Measurements from ENCODE around the gene NKX2-3. TPM values are rescaled to one million over a fixed set of nuclear protein-coding genes. Genes with fewer than 3 reads are reported as not detected.

Gene NKX2-3
- not detected for total RNA-seq

- ATAC-seq (ENCODE audit: low read depth) (peak; percentile 40), DNase-seq (no peak)
- peaks cover 3% of the 10 kb centered on the region for H3K36me3 Mint-ChIP-seq
- peak within 1 kb of the TSS; percentile 46 for H3K27ac Mint-ChIP-seq
- peaks cover 29% of the 10 kb centered on the region for H3K4me1 Mint-ChIP-seq
- H3K4me3 Mint-ChIP-seq = peak within 1 kb of the TSS; percentile 48
- peaks cover 91% of the 10 kb centered on the region for H3K27me3 Mint-ChIP-seq
- POLR2A ChIA-PET = no interaction called here
- no peaks in the 10 kb centered on the region for H3K9me3 Mint-ChIP-seq
These were observed at the start of gene NKX2-3 for GRCh38 chr10:99532687-99533495. NKX2-3 (plus strand) TSS chr10:99532942; CDS start chr10:99533132, 190 bp downstream.

- H3K9me3 Mint-ChIP-seq = peaks cover 2% of the 10 kb centered on the region
- no peaks in the 10 kb centered on the region for H3K36me3 Mint-ChIP-seq
- DNase-seq = no peak
- no peak overlapping the region for H3K27ac Mint-ChIP-seq
- no peak for ATAC-seq (ENCODE audit: low read depth)
- H3K4me3 Mint-ChIP-seq = no peak overlapping the region
- peaks cover 46% of the 10 kb centered on the region for H3K27me3 Mint-ChIP-seq
- POLR2A ChIA-PET = no interaction called here
- H3K4me1 Mint-ChIP-seq = no peaks in the 10 kb centered on the region
These were observed 47.8 kb upstream of the NKX2-3 start for GRCh38 chr10:99484626-99485581.

- no peak overlapping the region for H3K4me3 Mint-ChIP-seq
- no peaks in the 10 kb centered on the region for H3K4me1 Mint-ChIP-seq
- DNase-seq (no peak), ATAC-seq (ENCODE audit: low read depth) (no peak)
- H3K27ac Mint-ChIP-seq = no peak overlapping the region
- no peaks in the 10 kb centered on the region for H3K9me3 Mint-ChIP-seq
- H3K36me3 Mint-ChIP-seq = no peaks in the 10 kb centered on the region
- H3K27me3 Mint-ChIP-seq = peaks cover 55% of the 10 kb centered on the region
- POLR2A ChIA-PET = no interaction called here
These were observed 45.5 kb upstream of the NKX2-3 start for GRCh38 chr10:99487125-99487807.

GRCh38 chr10:99489271-99489670 is 43.5 kb upstream of the NKX2-3 start:
- Mint-ChIP-seq H3K27me3 (peaks cover 59% of the 10 kb centered on the region), H3K4me3 (no peak overlapping the region), H3K36me3 (no peaks in the 10 kb centered on the region), H3K27ac (no peak overlapping the region), H3K9me3 (no peaks in the 10 kb centered on the region), H3K4me1 (no peaks in the 10 kb centered on the region)
- DNase-seq (no peak), ATAC-seq (ENCODE audit: low read depth) (no peak)
- POLR2A ChIA-PET = interaction anchor here (0.6 kb wide), 1 partner anchor 374 kb away, joined by 4 read pairs; no protein-coding TSS in a partner anchor

GRCh38 chr10:99497343-99498025 is 35.3 kb upstream of the NKX2-3 start:
- H3K27me3 Mint-ChIP-seq = peaks cover 19% of the 10 kb centered on the region
- peaks cover 7% of the 10 kb centered on the region for H3K9me3 Mint-ChIP-seq
- H3K27ac Mint-ChIP-seq = no peak overlapping the region
- DNase-seq (no peak), ATAC-seq (ENCODE audit: low read depth) (no peak)
- no peaks in the 10 kb centered on the region for H3K36me3 Mint-ChIP-seq
- POLR2A ChIA-PET = no interaction called here
- no peaks in the 10 kb centered on the region for H3K4me1 Mint-ChIP-seq
- H3K4me3 Mint-ChIP-seq = no peak overlapping the region

GRCh38 chr10:99506416-99506815 is 26.3 kb upstream of the NKX2-3 start:
- Mint-ChIP-seq H3K36me3 (no peaks in the 10 kb centered on the region), H3K4me1 (no peaks in the 10 kb centered on the region), H3K9me3 (no peaks in the 10 kb centered on the region), H3K4me3 (no peak overlapping the region), H3K27me3 (peaks cover 29% of the 10 kb centered on the region), H3K27ac (no peak overlapping the region)
- POLR2A ChIA-PET = no interaction called here
- no peak for DNase-seq
- no peak for ATAC-seq (ENCODE audit: low read depth)

- Mint-ChIP-seq H3K9me3 (no peaks in the 10 kb centered on the region), H3K36me3 (no peaks in the 10 kb centered on the region), H3K4me1 (no peaks in the 10 kb centered on the region), H3K4me3 (no peak overlapping the region), H3K27me3 (peaks cover 34% of the 10 kb centered on the region), H3K27ac (no peak overlapping the region)
- DNase-seq (no peak), ATAC-seq (ENCODE audit: low read depth) (no peak)
- POLR2A ChIA-PET = no interaction called here
These were observed 25.5 kb upstream of the NKX2-3 start for GRCh38 chr10:99507265-99507664.

GRCh38 chr10:99513061-99513460 is 19.7 kb upstream of the NKX2-3 start:
- Mint-ChIP-seq H3K4me1 (no peaks in the 10 kb centered on the region), H3K27ac (no peak overlapping the region), H3K4me3 (no peak overlapping the region), H3K36me3 (no peaks in the 10 kb centered on the region), H3K9me3 (no peaks in the 10 kb centered on the region), H3K27me3 (peaks cover 42% of the 10 kb centered on the region)
- ATAC-seq (ENCODE audit: low read depth) (no peak), DNase-seq (no peak)
- POLR2A ChIA-PET = no interaction called here

- peaks cover 2% of the 10 kb centered on the region for H3K36me3 Mint-ChIP-seq
- H3K27me3 Mint-ChIP-seq = peaks cover 69% of the 10 kb centered on the region
- peaks cover 6% of the 10 kb centered on the region for H3K4me1 Mint-ChIP-seq
- ATAC-seq (ENCODE audit: low read depth) = no peak
- H3K27ac Mint-ChIP-seq = no peak overlapping the region
- no peak overlapping the region for H3K4me3 Mint-ChIP-seq
- no peak for DNase-seq
- POLR2A ChIA-PET = no interaction called here
- no peaks in the 10 kb centered on the region for H3K9me3 Mint-ChIP-seq
These were observed 13.1 kb upstream of the NKX2-3 start for GRCh38 chr10:99519690-99520039.

GRCh38 chr10:99520040-99520846 is 12.5 kb upstream of the NKX2-3 start:
- DNase-seq = no peak
- no peak for ATAC-seq (ENCODE audit: low read depth)
- POLR2A ChIA-PET = no interaction called here
- Mint-ChIP-seq H3K36me3 (peaks cover 2% of the 10 kb centered on the region), H3K27me3 (peaks cover 75% of the 10 kb centered on the region), H3K9me3 (no peaks in the 10 kb centered on the region), H3K27ac (no peak overlapping the region), H3K4me1 (peaks cover 6% of the 10 kb centered on the region), H3K4me3 (no peak overlapping the region)

- Mint-ChIP-seq H3K27me3 (peaks cover 80% of the 10 kb centered on the region), H3K9me3 (no peaks in the 10 kb centered on the region), H3K4me1 (peaks cover 6% of the 10 kb centered on the region), H3K36me3 (peaks cover 2% of the 10 kb centered on the region), H3K4me3 (no peak overlapping the region), H3K27ac (no peak overlapping the region)
- POLR2A ChIA-PET = no interaction called here
- no peak for ATAC-seq (ENCODE audit: low read depth)
- DNase-seq = no peak
These were observed 11.6 kb upstream of the NKX2-3 start for GRCh38 chr10:99520847-99521764.
